ENCODE results near the gene PCNX3. TPM values are rescaled to one million over a fixed set of nuclear protein-coding genes. Genes with fewer than 3 reads are reported as not detected.

The PCNX3 gene
- total and polyA plus RNA-seq, 4 donors, result 13.9 to 53.8 (median 20.4) TPM

- H3K27me3 ChIP-seq (ENCODE audit: control insufficient read depth in 3 of 3, insufficient read depth in 3 of 3, low read length in 2 of 3), result no peaks in the 10 kb centered on the region
- DNase-seq (no peak), ATAC-seq (ENCODE audit: insufficient read depth, low FRiP score) (no peak)
- peaks cover 4 to 57% (median 24%) of the 10 kb centered on the region in 4 donors for H3K36me3 ChIP-seq (ENCODE audit: control insufficient read depth in 4 of 4, insufficient read depth in 4 of 4, low read length in 4 of 4)
- peaks cover 3 to 45% (median 7%) of the 10 kb centered on the region in 5 donors for H3K4me1 ChIP-seq (ENCODE audit: control insufficient read depth in 5 of 5, insufficient read depth in 5 of 5, low read length in 5 of 5)
- TF ChIP-seq CTCF (IDR thresholded peaks at IDR 0.05; ENCODE audit: control extremely low read depth, extremely low read depth), result no peak
- H3K9me3 ChIP-seq (ENCODE audit: control insufficient read depth in 4 of 4, insufficient read depth in 3 of 4, low read length in 3 of 4), result no peaks in the 10 kb centered on the region
- no peak overlapping the region for H3K4me3 ChIP-seq
- H3K9ac ChIP-seq (ENCODE audit: insufficient read depth in 1 of 2, low read length in 2 of 2), result no peak overlapping the region
- H3K27ac ChIP-seq (ENCODE audit: low read depth in 1 of 2, low read length in 1 of 2), result no peak overlapping the region
- 46 to 69% methylated on average over 3 of the region's 3 CpGs for WGBS, 2 donors
These were observed 6.3 kb upstream of the PCNX3 start for GRCh38 chr11:65609229-65609628.

- 81 to 84% methylated on average over 5 of the region's 5 CpGs for WGBS, 2 donors
- peak overlapping the region in 1 of 2 donors; percentile 6 for H3K27ac ChIP-seq (ENCODE audit: low read depth in 1 of 2, low read length in 1 of 2)
- H3K36me3 ChIP-seq (ENCODE audit: control insufficient read depth in 4 of 4, insufficient read depth in 4 of 4, low read length in 4 of 4), result peaks cover 0 to 52% (median 20%) of the 10 kb centered on the region in 4 donors
- H3K4me3 ChIP-seq, result no peak overlapping the region
- no peaks in the 10 kb centered on the region for H3K9me3 ChIP-seq (ENCODE audit: control insufficient read depth in 4 of 4, insufficient read depth in 3 of 4, low read length in 3 of 4)
- no peak for TF ChIP-seq CTCF (IDR thresholded peaks at IDR 0.05; ENCODE audit: control extremely low read depth, extremely low read depth)
- H3K4me1 ChIP-seq (ENCODE audit: control insufficient read depth in 5 of 5, insufficient read depth in 5 of 5, low read length in 5 of 5), result peaks cover 3 to 45% (median 7%) of the 10 kb centered on the region in 5 donors
- H3K27me3 ChIP-seq (ENCODE audit: control insufficient read depth in 3 of 3, insufficient read depth in 3 of 3, low read length in 2 of 3), result no peaks in the 10 kb centered on the region
- ATAC-seq (ENCODE audit: insufficient read depth, low FRiP score), result no peak
- H3K9ac ChIP-seq (ENCODE audit: insufficient read depth in 1 of 2, low read length in 2 of 2), result no peak overlapping the region
- no peak for DNase-seq
These were observed 5.9 kb upstream of the PCNX3 start for GRCh38 chr11:65609665-65610064.

- TF ChIP-seq CTCF (IDR thresholded peaks at IDR 0.05; ENCODE audit: control extremely low read depth, extremely low read depth), result no peak
- 44 to 45% methylated on average over 6 of the region's 6 CpGs for WGBS, 2 donors
- Histone ChIP-seq H3K27ac (ENCODE audit: low read depth in 1 of 2, low read length in 1 of 2) (peak overlapping the region; percentile 61 to 94), H3K9me3 (ENCODE audit: control insufficient read depth in 4 of 4, insufficient read depth in 3 of 4, low read length in 3 of 4) (no peaks in the 10 kb centered on the region), H3K36me3 (ENCODE audit: control insufficient read depth in 4 of 4, insufficient read depth in 4 of 4, low read length in 4 of 4) (peaks cover 0 to 45% (median 14%) of the 10 kb centered on the region in 4 donors), H3K4me3 (no peak overlapping the region), H3K4me1 (ENCODE audit: control insufficient read depth in 5 of 5, insufficient read depth in 5 of 5, low read length in 5 of 5) (peaks cover 3 to 45% (median 7%) of the 10 kb centered on the region in 5 donors), H3K27me3 (ENCODE audit: control insufficient read depth in 3 of 3, insufficient read depth in 3 of 3, low read length in 2 of 3) (no peaks in the 10 kb centered on the region), H3K9ac (ENCODE audit: insufficient read depth in 1 of 2, low read length in 2 of 2) (no peak overlapping the region)
- no peak for DNase-seq
- no peak for ATAC-seq (ENCODE audit: insufficient read depth, low FRiP score)
These were observed 5.2 kb upstream of the PCNX3 start for GRCh38 chr11:65610404-65610803.

All from lung (tissue), 12 donors.